Endothelial cell of hepatic sinusoid (primary cell): ENCODE results near the gene ASB2.

Source experiments
- in situ Hi-C: cut with HindIII; loops from 2 replicates; pipeline ENCODE4 v1.10.0; 2017; ENCODE audit warnings: low sequenced_read_pairs

The ASB2 gene

GRCh38 chr14:94001501-94002396 is 25.4 kb upstream of the ASB2 start:
- in situ Hi-C loops, result no loop called here

DNA sequence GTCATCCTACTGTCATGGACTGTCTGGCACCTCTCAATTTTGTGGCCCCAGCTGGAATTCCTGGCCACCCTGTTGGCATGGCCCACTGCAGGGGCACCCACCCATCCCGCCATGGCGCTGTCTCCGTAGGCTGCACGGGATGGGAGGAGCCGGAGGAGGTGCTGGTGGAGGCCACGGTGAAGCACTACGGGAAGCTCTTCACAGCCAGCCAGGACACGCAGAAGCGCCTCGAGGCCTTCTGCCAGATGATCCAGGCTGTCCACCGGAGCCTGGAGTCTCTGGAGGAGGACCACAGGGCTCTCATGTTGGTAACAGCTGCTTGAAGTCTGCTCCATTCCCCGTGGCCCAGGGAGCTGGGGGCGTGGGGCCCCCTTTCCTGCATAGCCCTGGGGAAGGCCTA is 24.6 kb upstream of the ASB2 start:
- in situ Hi-C loops, result no loop called here

- in situ Hi-C loops, result no loop called here
Observed at GRCh38 chr14:94000267-94000666, 23.9 kb upstream of the ASB2 start.

DNA sequence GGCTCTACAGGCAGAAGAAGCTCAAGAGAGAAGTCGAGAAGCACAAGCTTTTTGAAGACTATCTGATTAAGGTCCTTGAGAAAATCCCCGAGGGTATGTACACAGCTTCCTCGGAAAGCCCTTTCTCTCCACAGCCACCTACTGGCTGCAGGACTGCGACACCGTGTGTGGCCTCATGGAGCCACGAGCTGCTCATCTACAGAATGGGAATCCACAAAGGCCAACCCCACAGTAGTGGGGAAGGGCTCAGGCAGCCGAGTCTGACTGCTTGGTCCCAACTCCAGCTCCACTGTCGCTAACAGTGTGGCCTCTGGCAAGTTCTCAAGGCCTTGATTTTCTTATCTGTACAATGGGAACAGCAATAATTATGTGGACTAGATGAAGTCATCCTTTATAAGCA is 23.2 kb upstream of the ASB2 start:
- in situ Hi-C loops, result no loop called here

GRCh38 chr14:93998871-93999403 is 22.6 kb upstream of the ASB2 start:
- in situ Hi-C loops, result no loop called here

DNA sequence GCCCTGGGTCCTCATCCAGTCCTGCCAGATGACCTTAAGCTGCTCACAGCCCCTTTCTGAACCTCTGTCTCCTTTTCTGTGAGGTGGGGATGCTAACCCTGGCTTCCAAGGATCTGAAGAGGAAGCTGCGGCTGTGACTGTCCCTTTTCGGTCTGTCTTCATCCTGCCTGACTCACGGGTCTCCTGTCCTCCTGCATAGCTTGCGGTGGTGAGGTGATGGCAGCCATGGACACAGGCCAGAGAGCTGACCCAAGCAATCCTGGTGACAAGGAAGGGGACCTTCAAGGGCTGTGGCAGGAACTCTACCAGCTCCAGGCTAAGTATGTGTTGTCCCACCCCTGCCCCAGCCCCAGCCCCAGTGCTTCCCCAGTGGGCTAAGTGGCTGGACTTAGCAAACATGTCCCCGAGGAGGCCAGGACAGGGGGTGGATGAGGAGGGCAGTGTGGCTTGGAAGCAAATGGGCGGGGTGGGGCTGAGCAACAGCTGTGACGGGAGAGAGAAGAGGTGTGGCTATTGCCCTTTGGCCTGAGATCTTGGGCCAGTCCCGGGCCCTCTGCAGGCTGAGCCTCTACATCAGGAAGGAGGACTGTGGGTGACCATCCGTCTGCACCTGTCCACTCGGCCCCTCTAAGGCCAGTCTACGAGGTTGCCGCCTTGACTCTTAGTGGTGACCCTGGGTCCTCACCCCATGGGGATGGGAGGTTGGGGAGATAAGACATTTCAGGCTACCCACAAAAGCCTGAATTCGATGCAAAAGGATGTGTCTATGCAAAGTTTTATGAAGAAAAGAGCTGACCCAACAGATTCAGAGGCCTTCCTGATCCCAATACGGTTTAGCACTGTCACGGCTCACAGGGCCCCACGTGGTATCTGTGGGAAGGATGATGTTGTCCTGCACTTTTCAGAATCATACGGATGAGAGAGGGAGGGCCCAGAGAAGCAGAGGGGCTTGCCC is 21.8 kb upstream of the ASB2 start:
- in situ Hi-C loops, result no loop called here

DNA sequence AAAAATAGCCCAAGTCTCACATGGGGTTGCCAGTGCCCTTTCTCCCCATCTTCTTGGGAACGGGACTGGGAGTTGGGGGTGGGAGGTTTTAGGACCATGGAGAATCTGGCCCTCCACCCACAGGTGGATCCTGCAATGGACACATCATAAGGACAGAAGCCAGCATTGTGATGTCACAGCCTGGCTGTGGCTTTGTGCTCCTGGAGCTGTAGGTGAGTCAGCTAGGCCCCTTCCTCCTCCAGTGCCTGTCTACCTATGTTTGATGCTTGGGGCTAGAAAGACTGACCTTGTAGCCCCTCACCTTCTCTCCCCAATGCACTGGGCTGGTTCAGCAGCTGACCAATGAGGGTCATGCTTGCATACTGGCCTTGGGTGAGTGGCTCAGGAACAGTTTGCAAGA is 20.7 kb upstream of the ASB2 start, which contains the start of gene CCDC197:
Gene CCDC197, plus strand, starts transcription at position 220 of the 400 bp plus-strand sequence. CDS start 831 bp downstream, outside the sequence.
- in situ Hi-C loops, result no loop called here

DNA sequence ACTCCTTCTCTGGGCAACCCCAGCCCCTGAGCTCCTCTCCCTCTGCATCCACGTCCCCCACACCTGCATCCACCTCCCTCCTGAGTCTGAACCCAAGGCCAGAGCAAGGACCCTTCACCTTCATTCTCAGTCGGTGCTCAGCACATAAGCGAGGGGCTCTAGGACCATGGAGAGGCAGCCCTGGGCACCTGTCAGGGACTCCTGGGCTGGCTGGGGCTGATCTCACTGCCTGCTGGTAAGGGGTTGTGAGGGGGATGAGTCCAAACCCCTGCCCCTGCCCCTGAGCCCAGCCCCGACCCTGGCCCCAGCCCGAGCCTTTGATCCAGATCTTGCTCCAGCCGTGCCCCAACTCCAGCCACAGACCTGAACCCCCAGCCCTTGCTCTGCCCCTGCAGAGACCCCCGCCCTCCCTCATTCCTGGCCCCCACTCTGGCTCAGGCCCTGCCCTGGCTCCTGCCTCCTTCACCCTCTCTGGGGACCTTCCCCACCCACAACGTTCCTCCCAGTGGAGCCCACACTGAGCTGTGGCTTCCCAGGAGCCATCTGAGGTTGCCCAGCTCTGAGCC is 19.8 kb upstream of the ASB2 start:
- in situ Hi-C loops, result no loop called here

DNA sequence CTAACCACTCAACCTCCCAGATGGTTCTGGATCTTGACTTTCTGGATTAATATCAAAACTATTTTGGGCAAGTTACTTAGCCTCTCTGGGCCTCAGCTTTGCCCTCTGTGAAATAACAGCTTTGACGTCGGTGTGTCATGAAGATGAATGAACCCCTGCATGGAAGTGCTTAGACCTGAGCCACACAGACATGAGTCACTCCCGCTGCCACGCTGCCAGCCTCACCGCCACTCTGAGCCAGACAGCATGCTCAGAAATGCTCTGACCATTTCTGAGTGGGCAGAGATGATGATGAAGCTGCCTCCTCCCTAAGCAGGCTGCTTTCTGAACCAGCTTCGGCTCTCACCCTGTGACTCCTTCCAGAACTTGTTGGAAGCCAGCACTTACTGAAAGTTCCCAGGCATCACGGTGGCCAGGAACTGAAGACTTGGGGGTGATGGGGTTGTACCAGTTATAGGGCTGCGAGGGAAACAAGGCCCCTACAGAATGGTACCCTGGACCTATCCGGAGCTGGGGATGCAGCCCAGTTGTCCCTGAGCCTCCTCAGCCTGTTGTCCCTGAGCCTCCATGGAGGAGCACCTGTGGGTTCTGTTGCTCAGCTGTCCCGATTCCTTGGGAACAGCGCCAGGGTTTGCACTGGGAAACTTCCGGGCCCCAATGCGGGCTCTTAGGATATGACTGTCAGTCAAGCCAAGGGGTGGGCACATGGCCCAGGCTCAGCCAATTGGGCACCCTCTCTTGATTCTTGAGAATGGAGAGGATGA is 18.7 kb upstream of the ASB2 start:
- in situ Hi-C loops, result no loop called here

DNA sequence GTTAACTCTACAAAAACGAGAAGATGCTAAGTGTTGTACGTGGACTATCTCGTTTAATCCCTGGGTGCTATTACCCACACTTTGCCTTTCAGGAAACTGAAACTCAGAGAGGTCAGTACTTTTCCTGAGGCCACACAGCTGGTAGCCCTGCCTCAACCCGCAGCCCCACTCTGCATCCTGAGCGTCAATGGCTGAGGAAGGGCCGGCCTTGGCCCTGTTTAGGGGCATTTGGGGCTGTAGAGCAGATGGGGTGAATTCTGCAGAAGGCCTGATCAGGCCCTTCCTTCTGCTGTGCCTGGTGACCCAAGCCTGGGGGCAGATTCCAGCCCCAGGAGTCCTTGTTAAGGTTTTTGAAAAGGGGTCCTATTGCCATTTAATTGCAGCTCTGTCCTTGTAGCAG is 17.0 kb upstream of the ASB2 start:
- in situ Hi-C loops, result no loop called here

DNA sequence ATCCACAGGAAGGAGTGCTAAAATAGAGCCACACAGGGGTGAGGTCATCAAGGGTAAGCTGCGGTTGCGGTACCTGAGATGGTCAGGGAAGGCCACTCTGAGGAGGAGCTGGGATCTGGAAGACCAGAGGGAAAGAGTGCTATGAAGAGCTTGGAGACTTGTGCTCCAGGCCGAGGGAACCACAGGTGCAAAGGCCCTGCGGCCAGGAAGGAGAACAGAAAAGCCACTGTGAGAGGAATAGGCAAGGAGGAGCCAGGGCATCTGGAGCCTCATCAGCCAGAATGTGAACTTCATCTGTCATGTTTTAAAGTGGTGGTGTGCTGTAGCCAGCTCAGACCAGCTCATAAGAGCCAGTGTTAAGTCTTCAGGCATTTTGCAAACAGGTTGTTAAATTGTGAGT is 15.3 kb upstream of the ASB2 start:
- in situ Hi-C loops, result no loop called here

DNA sequence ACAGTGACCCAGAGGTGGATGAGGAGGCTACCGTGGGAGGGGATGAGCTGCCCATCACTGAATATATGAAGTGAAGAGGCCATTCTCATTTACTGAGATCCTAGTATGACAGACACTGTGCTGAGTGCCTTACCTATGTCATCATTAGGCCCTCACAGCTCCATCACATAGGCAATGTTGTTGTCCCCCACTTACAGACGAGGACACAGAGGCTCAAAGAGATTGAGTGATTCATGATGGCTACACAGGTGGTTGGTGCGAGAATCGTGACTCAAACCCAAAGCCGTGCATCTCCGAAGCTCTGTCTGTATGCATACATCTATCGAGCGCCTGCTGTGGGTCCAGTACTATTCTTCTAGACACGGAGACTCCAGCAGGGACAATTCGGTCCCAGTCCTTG is 14.8 kb upstream of the ASB2 start:
- in situ Hi-C loops, result no loop called here

GRCh38 chr14:93989939-93990338 is 13.6 kb upstream of the ASB2 start:
- in situ Hi-C loops, result no loop called here

DNA sequence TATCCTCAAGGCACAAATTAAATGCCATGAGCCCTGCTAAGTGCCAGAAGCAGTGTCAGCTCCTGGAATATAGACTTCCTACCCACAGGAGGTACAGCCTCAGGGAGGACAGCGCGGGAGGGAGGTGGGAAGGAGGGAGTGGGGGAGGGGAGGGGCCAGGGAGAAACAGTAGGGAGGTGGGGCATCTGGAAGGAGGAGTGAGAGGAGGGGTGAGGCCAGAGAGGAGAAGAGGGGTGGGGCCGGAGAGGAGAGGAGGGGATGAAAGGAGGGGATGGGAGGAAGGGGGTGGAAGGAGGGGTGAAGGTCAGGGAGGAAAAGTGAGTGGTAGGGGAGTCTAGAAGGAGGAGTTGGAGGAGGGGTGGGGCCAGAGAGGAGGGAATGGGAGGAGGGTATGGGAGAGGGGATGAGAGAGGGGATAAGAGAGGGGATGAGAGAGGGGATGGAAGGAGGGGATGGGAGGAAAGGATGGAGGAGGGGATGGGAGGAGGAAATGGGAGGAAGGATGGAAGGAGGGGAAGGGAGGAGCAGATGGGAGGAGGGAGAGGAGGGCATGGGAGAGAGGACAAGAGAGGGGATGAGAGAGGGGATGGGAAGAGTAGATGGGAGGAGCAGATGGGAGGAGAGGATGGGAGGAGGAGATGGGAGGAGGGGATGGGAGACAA is 11.6 kb upstream of the ASB2 start:
- in situ Hi-C loops, result no loop called here

DNA sequence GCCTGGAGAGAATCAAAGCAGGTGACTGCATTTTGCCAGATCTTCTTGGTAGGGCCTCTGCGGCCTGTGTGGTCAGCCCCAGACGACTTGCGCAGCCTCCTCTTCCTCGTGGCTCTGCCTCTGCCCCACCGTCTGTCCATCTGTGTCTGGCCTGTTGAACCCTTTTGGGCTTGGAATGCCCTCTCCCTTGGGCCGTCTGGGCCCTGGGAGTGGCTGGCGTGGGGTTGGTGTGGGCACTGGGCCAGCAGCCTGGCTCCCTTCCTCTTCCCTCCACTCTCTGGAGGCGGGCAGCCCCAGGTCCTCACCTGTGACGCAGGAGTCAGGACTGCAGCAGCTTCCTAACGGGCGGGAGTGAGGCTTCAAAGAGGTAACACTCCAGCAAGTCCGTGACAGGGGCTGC is 11.0 kb upstream of the ASB2 start:
- in situ Hi-C loops, result no loop called here

GRCh38 chr14:93986955-93987354 is 10.6 kb upstream of the ASB2 start:
- in situ Hi-C loops, result no loop called here

DNA sequence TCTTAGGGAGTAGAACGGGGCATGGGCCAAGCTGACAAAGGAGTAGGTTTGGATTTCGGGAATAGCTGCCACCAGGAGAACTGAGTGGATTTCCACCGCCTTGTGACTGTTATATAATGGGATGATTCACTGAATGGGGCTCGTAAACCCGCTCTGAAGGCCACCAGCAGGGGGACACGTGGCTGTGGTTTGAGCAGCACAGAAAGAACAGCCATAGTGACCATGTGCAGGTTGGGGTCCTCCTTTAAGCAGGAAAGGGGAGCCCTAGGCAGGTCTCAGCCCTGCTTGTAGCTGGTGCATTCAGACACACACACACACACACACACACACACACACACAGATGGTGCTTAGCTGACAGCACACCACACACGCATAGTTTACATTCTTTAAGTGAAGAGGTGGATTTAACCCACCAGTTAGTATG is 8.6 kb upstream of the ASB2 start:
- in situ Hi-C loops, result no loop called here

DNA sequence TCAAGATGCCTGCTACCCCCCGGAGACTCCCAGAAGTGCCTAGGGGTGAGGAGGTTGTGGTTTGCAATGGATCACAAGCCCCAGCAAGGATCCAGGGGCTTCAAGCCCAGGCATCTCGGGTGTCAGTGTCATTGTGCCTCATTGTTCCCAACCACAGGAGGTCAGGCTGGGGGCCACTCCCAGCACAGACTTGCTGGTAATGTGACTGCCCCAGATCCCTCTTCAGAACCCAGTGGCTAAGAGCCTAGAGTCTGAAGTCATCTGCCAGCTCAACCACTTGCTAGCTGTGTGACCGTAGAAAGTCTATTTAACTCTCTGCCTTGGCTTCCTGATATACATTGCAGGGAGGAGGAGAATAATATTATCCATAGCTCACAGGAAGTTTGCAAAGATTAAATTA is 7.7 kb upstream of the ASB2 start:
- in situ Hi-C loops, result no loop called here

DNA sequence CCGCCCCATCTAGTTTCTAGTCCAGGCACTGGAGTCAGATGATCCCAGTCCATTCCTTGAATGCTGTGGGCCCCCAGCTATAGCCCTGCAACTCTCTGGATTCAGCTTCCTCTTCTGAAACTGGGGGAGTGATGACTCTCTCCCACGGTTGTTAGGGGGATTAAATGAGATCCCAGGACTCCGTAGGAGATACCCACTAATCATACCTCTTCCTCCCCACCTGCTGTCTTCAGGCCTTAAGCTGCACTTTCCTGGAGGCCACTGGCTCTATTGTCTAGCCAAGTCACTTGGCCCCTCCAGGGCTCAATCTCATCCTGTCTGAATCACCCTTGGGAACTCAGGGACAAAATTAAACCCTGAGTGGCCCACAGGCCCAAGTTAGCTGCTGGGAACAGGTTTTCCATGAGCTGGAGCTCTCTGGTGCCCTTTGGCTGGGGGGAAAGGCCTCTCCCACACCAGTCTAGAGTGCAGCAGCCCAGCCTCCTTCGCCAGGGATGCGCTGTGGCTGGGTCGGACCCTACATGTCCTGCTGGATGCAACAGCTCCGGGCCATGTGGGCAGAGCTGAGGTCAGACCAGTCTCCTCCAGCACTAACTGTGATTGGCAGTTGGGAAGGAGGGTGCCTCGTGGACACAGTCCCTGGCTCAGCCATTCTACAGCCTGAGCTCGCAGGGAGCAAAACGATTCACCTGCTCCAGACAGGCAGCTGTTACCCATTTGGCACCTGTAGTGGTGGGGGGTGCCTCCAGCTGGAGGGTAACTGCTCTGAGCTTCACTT is 6.0 kb upstream of the ASB2 start:
- in situ Hi-C loops, result no loop called here
